ENCODE data around the gene POC5.
A peak's percentile ranks its signal among the peaks of the same experiment; 100 is the strongest.
"Not testable (repeated sequence)": the region's sequence is repeated elsewhere in the genome, so short reads cannot be mapped to it uniquely, and the experiment has no call there.

Gene POC5

GRCh38 chr5:75701856-75702255 lies 15.4 kb downstream of the POC5 start:
- DNase-seq = no peak

- DNase-seq = not testable (repeated sequence)
Observed at GRCh38 chr5:75695472-75696351, 21.5 kb downstream of the POC5 start.

GRCh38 chr5:75694781-75695180 lies 22.5 kb downstream of the POC5 start:
- no peak for DNase-seq

- DNase-seq = no peak
Observed at GRCh38 chr5:75690669-75691068, 26.6 kb downstream of the POC5 start.

- DNase-seq = no peak
Observed at GRCh38 chr5:75686480-75686879, 30.8 kb downstream of the POC5 start.

GRCh38 chr5:75685141-75685540 lies 32.1 kb downstream of the POC5 start:
- DNase-seq = no peak

- DNase-seq = peak in 1 of 2 experiments; percentile 57
Observed at GRCh38 chr5:75681125-75681830, 36.0 kb downstream of the POC5 start.

GRCh38 chr5:75678155-75678554 lies 39.1 kb downstream of the POC5 start:
- no peak for DNase-seq

- no peak for DNase-seq
Observed at GRCh38 chr5:75677607-75678006, 39.6 kb downstream of the POC5 start.

GRCh38 chr5:75675783-75676182 lies 41.5 kb downstream of the POC5 start:
- DNase-seq = no peak

GRCh38 chr5:75672616-75673015 lies 44.6 kb downstream of the POC5 start:
- no peak for DNase-seq

GRCh38 chr5:75671506-75671905 lies 45.7 kb downstream of the POC5 start:
- DNase-seq = no peak

- no peak for DNase-seq
Observed at GRCh38 chr5:75670577-75670976, 46.7 kb downstream of the POC5 start.

GRCh38 chr5:75668977-75669689 lies 48.1 kb downstream of the POC5 start:
- no peak for DNase-seq

- no peak for DNase-seq
Observed at GRCh38 chr5:75668445-75668844, 48.8 kb downstream of the POC5 start.

GRCh38 chr5:75667586-75667985 lies 49.7 kb downstream of the POC5 start:
- no peak for DNase-seq

- no peak for DNase-seq
Observed at GRCh38 chr5:75666801-75667200, 50.4 kb downstream of the POC5 start.

- no peak for DNase-seq
Observed at GRCh38 chr5:75664979-75665378, 52.3 kb downstream of the POC5 start.

GRCh38 chr5:75663579-75664284 lies 53.5 kb downstream of the POC5 start:
- no peak for DNase-seq

GRCh38 chr5:75662061-75662460 lies 55.2 kb downstream of the POC5 start:
- no peak for DNase-seq

- DNase-seq = no peak
Observed at GRCh38 chr5:75660678-75661465, 56.4 kb downstream of the POC5 start.

Measured in SW 1271 (cell line).